ENCODE results near the gene SGIP1.

DNA sequence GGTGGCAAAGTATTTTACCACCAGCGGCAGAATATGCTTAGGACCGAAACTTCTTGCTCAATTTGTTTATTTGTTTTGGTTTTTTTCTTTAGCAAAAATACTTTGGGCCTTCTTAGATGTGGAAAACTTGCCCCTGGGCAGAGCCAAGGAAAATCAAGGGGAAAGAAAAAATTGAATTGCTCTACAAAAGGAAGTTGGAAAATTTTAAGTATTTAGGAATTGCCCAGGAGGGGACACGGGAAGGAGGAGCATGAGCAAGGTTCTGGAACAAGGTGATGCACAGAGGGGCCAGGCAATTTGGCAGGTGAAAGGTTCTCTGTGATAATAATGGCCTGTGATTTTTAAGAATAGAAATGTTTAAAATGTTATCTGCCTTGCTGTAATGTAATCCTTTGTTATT is 28.6 kb downstream of the SGIP1 start:
- TF ChIP-seq, protein P1, sequence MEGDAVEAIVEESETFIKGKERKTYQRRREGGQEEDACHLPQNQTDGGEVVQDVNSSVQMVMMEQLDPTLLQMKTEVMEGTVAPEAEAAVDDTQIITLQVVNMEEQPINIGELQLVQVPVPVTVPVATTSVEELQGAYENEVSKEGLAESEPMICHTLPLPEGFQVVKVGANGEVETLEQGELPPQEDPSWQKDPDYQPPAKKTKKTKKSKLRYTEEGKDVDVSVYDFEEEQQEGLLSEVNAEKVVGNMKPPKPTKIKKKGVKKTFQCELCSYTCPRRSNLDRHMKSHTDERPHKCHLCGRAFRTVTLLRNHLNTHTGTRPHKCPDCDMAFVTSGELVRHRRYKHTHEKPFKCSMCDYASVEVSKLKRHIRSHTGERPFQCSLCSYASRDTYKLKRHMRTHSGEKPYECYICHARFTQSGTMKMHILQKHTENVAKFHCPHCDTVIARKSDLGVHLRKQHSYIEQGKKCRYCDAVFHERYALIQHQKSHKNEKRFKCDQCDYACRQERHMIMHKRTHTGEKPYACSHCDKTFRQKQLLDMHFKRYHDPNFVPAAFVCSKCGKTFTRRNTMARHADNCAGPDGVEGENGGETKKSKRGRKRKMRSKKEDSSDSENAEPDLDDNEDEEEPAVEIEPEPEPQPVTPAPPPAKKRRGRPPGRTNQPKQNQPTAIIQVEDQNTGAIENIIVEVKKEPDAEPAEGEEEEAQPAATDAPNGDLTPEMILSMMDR (IDR thresholded peaks at IDR 0.05) = no peak
- TF ChIP-seq POLR2A (IDR thresholded peaks at IDR 0.05) (no peak), POLR2AphosphoS5 (IDR thresholded peaks at IDR 0.05) (no peak)
